ENCODE measurements around the gene CDHR2. TPM values are rescaled to one million over a fixed set of nuclear protein-coding genes. Genes with fewer than 3 reads are reported as not detected.
A peak's percentile ranks its signal among the peaks of the same experiment; 100 is the strongest.

Gene CDHR2
- total and polyA plus RNA-seq, 2 donors from 2014 or later: 4.2 to 8.0 TPM

DNA sequence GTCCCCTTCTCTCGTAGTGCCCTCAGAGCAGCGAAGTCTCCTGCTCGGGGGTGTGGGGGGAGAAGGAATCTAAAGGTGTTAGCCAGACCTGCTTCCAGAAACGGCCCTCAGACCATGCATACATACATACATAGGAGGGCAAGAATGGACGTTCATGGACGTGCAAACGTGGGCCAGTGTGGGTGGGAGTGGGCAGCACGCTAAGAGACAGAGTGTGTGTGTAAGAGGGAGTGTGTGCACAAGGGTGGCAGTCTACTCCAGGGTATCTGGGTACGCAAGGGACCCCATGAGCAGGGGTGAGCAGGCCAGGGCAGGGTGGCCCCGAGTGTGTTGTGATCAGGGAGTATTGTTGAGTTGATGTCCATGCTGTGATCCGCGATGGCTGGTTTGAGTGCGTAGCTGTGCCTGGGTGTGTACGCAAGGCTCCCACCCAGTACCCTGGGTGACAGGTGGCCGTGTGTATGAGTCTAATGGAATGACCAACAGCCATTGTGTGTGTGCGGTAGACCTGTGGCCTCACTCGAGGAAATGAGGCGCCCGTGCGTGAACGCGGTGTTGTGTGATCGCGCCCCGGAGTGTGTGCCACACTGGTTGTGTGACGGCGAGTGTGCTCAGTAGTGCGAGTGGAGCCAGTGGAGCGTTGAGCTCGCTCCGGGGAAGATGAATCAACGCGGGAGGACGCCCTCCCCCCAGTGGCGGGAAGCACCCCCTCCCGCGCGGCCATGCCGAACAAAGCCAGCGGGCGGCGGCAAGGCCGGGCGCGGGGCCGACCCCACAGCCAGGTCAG is 60.0 kb downstream of the CDHR2 start:
- FAIRE-seq (no peak), DNase-seq (peak in 2 of 5 donors; percentile 31 to 52)
- intact Hi-C loops (cut with DNase I): no loop called here
- no peak overlapping the region for H3K27ac ChIP-seq (ENCODE audit: low read depth in 2 of 2, low read length in 2 of 2)
- H3K36me3 ChIP-seq (ENCODE audit: control insufficient read depth in 2 of 3, insufficient read depth in 3 of 3, low read length in 3 of 3): no peaks in the 10 kb centered on the region
- no peaks in the 10 kb centered on the region for H3K9me3 ChIP-seq (ENCODE audit: control insufficient read depth in 2 of 3, insufficient read depth in 1 of 3, low read length in 3 of 3)
- H3K4me1 ChIP-seq (ENCODE audit: control insufficient read depth in 2 of 3, insufficient read depth in 2 of 3, low read depth in 1 of 3, low read length in 3 of 3): peaks cover 0 to 3% (median 0%) of the 10 kb centered on the region in 3 donors
- H3K4me3 ChIP-seq (ENCODE audit: low read length in 3 of 3): no peak overlapping the region
- H3K9ac ChIP-seq (ENCODE audit: low read length in 3 of 3): no peak overlapping the region
- H3K27me3 ChIP-seq (ENCODE audit: control insufficient read depth, insufficient read depth, low read length): peaks cover 4% of the 10 kb centered on the region
- TF ChIP-seq, protein P1, sequence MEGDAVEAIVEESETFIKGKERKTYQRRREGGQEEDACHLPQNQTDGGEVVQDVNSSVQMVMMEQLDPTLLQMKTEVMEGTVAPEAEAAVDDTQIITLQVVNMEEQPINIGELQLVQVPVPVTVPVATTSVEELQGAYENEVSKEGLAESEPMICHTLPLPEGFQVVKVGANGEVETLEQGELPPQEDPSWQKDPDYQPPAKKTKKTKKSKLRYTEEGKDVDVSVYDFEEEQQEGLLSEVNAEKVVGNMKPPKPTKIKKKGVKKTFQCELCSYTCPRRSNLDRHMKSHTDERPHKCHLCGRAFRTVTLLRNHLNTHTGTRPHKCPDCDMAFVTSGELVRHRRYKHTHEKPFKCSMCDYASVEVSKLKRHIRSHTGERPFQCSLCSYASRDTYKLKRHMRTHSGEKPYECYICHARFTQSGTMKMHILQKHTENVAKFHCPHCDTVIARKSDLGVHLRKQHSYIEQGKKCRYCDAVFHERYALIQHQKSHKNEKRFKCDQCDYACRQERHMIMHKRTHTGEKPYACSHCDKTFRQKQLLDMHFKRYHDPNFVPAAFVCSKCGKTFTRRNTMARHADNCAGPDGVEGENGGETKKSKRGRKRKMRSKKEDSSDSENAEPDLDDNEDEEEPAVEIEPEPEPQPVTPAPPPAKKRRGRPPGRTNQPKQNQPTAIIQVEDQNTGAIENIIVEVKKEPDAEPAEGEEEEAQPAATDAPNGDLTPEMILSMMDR (IDR thresholded peaks at IDR 0.05; ENCODE audit: borderline replicate concordance, extremely low read depth, insufficient read depth): no peak

DNA sequence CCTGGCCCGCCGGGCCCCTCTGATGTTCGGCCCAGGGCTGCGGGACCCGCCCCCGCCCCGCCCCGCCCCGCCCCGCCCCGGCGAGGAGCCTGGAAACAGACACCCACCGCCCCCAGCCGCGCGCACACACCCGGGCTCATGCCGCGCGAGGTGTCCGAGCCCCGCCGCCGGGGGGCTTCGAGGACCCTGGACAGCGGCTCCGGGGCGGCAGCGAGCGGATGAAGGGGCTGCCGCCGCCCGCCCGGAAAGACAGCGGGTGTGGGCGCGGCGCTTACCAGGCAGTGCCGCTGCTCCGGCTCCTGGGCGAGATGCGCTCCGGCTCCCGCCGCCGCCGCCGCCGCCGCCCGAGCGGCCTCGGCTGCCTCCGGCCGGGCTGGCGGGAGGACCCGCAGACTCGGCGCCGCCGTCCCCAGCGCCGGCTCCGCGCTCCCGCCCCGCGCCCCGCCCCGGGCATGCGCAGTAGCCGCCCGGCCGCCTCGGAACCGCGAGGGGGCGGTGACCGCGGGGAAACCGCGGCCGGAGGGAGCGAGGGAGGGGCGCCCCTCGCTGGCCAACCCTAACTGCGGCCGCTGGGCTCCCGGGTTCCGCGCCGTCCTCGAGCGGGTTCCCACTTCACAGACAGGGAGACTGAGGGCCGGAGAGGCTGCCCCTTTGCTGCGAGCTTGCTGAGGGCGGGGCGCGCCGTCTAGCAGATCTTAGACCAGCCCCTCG is 60.7 kb downstream of the CDHR2 start, which contains the start of gene GPRIN1:
TSS of gene GPRIN1 (minus strand) at position 433 of the 711 bp plus-strand sequence. CDS start 10,322 bp downstream, outside the sequence.
- TF ChIP-seq, protein P1 (IDR thresholded peaks at IDR 0.05; ENCODE audit: borderline replicate concordance, extremely low read depth, insufficient read depth): no peak
- no peak within 1 kb of the TSS for H3K9ac ChIP-seq (ENCODE audit: low read length in 3 of 3)
- FAIRE-seq (no peak), DNase-seq (peak in 4 of 5 donors; percentile 77 to 88 (median 81))
- no peaks in the 10 kb centered on the region for H3K36me3 ChIP-seq (ENCODE audit: control insufficient read depth in 2 of 3, insufficient read depth in 3 of 3, low read length in 3 of 3)
- H3K4me3 ChIP-seq (ENCODE audit: low read length in 3 of 3): no peak within 1 kb of the TSS
- no peaks in the 10 kb centered on the region for H3K9me3 ChIP-seq (ENCODE audit: control insufficient read depth in 2 of 3, insufficient read depth in 1 of 3, low read length in 3 of 3)
- no peak within 1 kb of the TSS for H3K27ac ChIP-seq (ENCODE audit: low read depth in 2 of 2, low read length in 2 of 2)
- H3K27me3 ChIP-seq (ENCODE audit: control insufficient read depth, insufficient read depth, low read length): peaks cover 4% of the 10 kb centered on the region
- intact Hi-C loops (cut with DNase I): no loop called here
- peaks cover 0 to 3% (median 0%) of the 10 kb centered on the region in 3 donors for H3K4me1 ChIP-seq (ENCODE audit: control insufficient read depth in 2 of 3, insufficient read depth in 2 of 3, low read depth in 1 of 3, low read length in 3 of 3)

DNA sequence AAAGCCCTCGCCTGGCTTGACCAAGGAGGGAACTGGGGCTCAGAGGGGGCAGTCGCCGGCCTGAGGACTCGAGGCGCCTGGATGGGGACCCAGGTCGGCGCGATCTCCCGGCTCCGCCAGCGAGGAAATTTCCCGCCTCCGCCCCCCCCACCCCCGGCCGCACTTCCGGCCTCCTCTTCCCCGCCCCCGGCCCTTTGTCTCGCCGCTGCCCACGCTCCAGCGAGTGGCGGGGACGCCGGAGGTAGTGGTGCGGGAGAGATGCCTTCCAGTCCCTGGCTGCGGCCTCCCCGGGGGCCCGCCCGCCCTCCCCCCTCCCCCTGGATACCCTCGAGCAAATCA is 61.3 kb downstream of the CDHR2 start:
- Histone ChIP-seq H3K4me3 (ENCODE audit: low read length in 3 of 3) (no peak overlapping the region), H3K27me3 (ENCODE audit: control insufficient read depth, insufficient read depth, low read length) (peaks cover 4% of the 10 kb centered on the region), H3K27ac (ENCODE audit: low read depth in 2 of 2, low read length in 2 of 2) (no peak overlapping the region), H3K4me1 (ENCODE audit: control insufficient read depth in 2 of 3, insufficient read depth in 2 of 3, low read depth in 1 of 3, low read length in 3 of 3) (peaks cover 0 to 3% (median 0%) of the 10 kb centered on the region in 3 donors), H3K9me3 (ENCODE audit: control insufficient read depth in 2 of 3, insufficient read depth in 1 of 3, low read length in 3 of 3) (no peaks in the 10 kb centered on the region), H3K9ac (ENCODE audit: low read length in 3 of 3) (no peak overlapping the region), H3K36me3 (ENCODE audit: control insufficient read depth in 2 of 3, insufficient read depth in 3 of 3, low read length in 3 of 3) (no peaks in the 10 kb centered on the region)
- TF ChIP-seq, protein P1 (IDR thresholded peaks at IDR 0.05; ENCODE audit: borderline replicate concordance, extremely low read depth, insufficient read depth): no peak
- DNase-seq (peak in 1 of 5 donors; percentile 78), FAIRE-seq (no peak)
- intact Hi-C loops (cut with DNase I): no loop called here
